Sigmoid colon (tissue), 4 donors: ENCODE results near the gene BUD13.

Experiments used
- EP300 ChIP-seq, 4 donors: sonication (generic); formaldehyde crosslinking; IDR thresholded peaks; one replicate each; pipeline ENCODE4 v1.6.1; 2017; ENCODE audit warnings: antibody characterized with exemption in 4 of 4
- POLR2A ChIP-seq, 2 donors: fragments of 450-650 bp; IDR thresholded peaks; one replicate each; pipeline ENCODE4 v1.6.1; 2016; ENCODE audit warnings: antibody characterized with exemption in 2 of 2, mild to moderate bottlenecking in 2 of 2, moderate library complexity in 2 of 2
- POLR2AphosphoS5 ChIP-seq, 4 donors: sonication (generic); formaldehyde crosslinking; IDR thresholded peaks; one replicate each; pipeline ENCODE4 v1.6.1; 2017; ENCODE audit warnings: antibody characterized with exemption in 4 of 4
- TF ChIP-seq, protein P1 (sequence below), 4 experiments: fragments of 450-650 bp in 3 of 4; fragments of 200-600 bp in 1 of 4; IDR thresholded peaks; one replicate each; pipeline ENCODE4 v1.5.1; 2016 to 2019; ENCODE audit warnings: antibody characterized with exemption in 4 of 4, mild to moderate bottlenecking in 3 of 4, moderate library complexity in 2 of 4

DNA sequence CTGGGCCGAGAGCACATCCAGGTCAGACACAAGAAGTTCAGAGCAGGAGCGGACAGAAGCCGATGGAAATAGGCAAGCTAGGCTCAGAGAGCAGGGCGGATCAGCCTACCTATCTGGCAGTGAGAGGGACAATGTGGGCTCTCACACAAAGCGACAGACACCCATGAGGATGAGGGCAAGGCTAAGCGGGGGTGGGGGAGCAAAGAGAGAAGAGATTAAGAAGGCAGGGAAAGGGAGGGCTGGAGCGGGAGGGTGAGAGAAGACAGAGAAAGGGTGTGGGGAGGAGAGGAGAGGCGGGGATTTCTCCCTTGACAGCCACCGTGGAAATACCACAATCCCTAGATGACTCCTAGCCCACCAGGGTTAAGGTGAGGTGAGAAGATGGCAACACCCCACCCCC, 57.9 kb downstream of the BUD13 start:
- no peak for TF ChIP-seq POLR2A (IDR thresholded peaks at IDR 0.05)
- TF ChIP-seq, protein P1, sequence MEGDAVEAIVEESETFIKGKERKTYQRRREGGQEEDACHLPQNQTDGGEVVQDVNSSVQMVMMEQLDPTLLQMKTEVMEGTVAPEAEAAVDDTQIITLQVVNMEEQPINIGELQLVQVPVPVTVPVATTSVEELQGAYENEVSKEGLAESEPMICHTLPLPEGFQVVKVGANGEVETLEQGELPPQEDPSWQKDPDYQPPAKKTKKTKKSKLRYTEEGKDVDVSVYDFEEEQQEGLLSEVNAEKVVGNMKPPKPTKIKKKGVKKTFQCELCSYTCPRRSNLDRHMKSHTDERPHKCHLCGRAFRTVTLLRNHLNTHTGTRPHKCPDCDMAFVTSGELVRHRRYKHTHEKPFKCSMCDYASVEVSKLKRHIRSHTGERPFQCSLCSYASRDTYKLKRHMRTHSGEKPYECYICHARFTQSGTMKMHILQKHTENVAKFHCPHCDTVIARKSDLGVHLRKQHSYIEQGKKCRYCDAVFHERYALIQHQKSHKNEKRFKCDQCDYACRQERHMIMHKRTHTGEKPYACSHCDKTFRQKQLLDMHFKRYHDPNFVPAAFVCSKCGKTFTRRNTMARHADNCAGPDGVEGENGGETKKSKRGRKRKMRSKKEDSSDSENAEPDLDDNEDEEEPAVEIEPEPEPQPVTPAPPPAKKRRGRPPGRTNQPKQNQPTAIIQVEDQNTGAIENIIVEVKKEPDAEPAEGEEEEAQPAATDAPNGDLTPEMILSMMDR (IDR thresholded peaks at IDR 0.05) = no peak
- no peak for TF ChIP-seq POLR2AphosphoS5 (IDR thresholded peaks at IDR 0.05)
- TF ChIP-seq EP300 (IDR thresholded peaks at IDR 0.05) = no peak
